ENCODE measurements around the gene OGFOD2.
"Not testable (repeated sequence)": the region's sequence is repeated elsewhere in the genome, so short reads cannot be mapped to it uniquely, and the experiment has no call there.

OGFOD2 gene

DNA sequence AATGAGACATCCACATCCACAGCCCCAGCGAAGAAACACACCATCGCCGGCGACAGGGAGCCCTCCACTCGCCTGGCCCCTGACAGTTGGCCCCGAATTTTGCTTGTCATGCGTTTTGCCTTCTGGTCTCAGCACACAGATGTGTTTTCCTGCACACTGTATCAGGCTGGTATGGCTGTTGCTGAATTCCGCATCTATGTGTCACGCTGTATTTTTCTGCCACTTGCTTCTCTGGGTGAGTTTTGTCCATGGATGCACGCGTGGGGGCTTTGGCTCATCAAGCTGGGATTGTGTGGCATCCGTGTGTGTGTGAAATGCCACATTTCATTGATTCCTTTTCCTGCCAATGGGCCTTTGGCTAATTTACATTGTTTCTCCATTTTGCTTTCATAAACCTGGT is 31.9 kb downstream of the OGFOD2 start:
- DNase-seq = no peak

DNA sequence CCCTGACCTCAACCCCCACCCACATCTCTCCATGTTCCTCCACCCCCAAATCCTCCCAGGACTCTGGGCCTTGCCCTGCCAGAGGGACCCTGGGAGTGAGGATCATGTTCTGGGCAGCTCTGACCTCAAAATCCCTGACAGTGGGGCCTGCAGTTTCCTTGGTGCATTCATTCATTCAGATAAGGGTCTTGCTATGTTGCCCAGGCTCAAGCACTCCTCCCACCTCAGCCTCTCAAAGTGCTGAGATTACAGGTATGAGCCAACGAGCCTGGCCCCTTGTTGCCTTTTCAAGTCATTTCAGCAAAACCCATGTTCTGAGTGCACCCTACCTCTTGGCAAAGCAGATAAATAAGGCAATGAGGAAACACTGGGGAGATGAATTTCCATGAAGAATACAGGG is 35.1 kb downstream of the OGFOD2 start:
- no peak for DNase-seq

DNA sequence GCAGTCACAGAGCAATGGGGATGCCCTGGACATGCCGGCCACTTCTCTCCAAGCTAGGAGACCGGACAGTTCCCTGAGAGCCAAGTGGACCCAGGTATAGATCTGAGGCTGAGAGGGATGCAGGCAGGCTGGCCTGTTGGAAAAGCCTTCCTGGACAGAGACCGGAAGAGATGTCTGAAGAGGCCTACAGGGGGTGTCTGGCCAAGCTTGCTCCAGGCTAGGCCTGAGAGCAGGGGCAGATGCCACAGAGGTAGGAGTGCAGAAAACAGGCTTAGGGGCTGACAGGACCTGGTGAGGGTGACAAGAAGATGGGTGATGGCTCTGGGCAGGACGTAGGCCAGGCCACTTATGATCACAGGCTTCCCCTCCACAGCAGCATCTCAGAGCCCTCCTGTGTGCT is 35.6 kb downstream of the OGFOD2 start:
- no peak for DNase-seq

DNA sequence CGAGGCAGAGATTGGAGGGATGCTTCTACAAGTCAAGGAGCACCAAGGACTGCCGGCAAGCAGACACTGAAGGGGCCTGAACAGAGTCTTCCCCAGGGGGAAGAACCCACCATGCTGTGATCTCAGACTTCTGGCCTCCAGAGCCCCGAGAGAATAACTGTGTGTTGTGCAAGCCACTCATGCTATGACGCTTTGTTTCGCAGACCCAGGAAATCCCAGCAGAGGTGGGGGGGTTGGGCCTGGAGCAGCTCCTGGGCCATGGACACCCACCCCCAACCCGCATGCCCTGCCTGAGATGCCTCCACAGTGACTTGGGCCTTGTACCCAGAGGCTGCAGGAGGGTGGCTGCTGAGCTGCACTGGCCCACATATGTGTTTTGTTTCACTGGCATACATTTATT is 36.7 kb downstream of the OGFOD2 start:
- no peak for DNase-seq

DNA sequence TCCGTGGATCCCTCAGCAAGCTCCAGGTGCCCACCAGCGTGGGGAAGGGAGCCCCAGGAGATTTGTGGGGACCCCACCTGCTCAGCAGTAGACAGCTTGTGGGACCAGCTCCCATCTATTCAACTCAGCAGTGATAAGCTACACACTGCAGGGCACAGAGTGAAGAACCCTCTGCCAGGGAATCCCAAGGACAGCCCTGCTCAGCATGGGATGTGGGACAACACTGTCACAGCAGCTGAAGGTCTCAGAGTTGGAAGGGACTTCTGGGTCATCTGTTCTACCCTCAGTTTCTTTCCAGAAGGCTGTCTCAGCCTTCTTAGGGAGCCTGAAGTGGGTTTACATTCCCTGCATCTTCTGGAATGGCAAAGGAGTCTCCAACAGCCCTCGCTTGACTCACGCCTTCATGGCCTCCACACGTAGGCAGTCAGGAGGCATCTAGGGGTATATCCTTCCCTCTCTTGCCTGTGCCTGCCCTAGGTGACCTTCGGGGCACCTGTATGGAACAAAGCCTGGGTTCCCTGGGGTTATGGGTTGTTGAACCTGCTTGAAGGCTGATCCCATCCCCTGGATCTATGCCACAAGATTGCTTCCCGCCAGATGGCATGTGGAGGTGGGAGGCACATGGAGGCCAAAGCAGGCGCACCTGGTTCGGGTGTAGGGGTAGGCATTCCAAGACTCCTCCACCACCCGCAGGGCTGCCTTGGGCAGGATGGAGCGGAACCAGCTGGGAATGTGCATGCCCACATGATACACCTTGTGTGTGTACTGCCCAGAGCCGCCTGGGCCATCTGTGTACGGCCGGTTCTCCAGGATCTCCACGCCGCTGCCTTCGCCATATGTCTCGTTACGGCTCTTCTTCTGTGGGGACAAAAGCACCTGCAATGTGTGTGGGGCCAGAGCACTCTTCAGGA is 38.4 kb downstream of the OGFOD2 start:
- no peak for DNase-seq

DNA sequence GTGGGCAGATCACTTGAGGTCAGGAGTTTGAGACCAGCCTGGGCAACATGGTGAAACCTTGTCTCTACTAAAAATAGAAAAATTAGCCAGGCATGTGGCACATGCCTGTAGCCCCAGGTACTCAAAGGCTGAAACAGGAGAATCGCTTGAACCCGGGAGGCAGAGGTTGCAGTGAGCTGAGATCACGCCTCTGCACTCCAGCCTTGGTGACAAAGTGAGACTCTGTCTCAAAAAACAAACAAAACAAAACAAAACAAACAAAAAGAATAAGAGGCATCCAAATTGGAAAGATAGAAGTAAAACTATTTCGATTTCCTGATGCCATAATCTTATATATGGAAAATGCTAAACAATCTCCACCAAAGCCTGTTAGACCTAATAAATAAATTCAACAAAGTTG is 39.4 kb downstream of the OGFOD2 start:
- not testable (repeated sequence) for DNase-seq

DNA sequence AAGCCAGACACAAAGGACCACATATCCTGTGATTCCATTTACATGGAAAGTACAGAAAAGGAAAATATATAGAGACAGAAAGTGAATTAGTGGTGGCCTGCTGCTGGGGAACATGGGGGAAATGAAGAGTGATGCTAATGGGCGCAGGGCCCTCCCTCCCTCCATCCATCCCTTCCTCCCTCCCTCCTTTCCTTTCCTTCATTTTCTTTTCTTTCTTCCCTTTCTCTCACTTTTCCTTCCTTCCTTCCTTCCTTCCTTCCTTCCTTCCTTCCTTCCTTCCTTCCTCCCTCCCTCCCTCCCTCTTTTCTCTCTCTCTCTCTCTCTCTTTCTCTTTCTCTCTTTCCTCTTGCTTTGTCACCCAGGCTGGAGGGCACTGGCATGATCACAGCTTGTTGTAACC is 42.7 kb downstream of the OGFOD2 start:
- no peak for DNase-seq

DNA sequence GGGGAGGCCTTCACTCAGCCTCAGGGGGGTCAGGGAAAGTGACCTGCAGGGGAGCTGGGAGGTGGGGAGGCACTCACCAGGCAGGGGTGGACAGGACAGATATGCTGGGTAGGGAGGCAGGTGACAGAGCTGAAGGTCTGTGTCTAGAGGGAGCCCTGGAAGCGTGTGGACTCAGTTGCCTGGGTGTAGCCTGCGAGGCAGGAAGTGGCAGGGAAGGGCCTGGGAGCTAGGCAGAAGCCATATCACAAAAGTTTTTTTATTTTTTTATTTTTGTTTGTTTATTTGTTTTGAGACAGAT is 44.7 kb downstream of the OGFOD2 start:
- no peak for DNase-seq

DNA sequence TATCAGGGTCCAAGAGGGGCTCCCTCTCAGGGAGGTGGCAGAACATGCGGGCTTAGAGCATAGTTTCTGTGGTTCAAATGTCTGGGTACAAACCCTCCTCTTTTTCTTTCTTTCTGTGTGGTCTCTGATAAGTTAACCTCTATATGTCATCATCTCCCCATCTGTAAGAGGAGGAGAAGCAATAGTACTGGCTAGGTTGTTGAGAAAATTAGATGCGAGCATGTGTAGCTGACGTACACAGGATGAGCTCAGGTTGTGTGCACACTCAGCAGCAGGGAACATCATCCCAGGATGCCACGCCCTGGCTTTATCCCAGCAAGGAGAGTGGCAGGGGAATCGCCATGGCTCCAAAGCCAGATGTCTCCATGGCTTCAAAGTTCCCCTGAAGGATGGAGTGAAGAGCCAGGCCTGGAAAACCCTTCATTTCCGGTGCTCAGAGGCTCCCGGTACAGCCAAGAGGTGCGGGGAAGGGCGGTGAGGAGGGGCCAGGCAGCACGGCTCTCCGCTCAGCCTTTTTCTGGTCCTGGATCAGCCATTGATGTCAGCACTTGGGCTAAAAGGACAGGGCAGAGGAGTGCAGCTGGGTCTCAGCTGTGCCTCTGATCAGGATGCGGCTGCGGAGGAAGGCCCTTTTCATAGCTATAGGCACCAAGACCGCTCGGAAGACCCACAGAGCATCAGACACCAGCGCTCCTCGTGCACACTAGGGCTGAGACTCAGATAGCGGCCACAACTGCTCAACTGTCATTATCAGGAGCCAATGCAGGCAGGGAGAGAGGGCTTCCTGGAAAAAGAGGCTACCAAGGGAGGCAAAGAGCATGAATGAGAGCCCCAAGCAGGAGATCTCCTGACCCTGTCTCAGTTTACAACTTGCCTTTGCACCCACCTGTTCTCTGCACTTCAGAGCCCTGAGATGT is 46.9 kb downstream of the OGFOD2 start:
- no peak for DNase-seq

DNA sequence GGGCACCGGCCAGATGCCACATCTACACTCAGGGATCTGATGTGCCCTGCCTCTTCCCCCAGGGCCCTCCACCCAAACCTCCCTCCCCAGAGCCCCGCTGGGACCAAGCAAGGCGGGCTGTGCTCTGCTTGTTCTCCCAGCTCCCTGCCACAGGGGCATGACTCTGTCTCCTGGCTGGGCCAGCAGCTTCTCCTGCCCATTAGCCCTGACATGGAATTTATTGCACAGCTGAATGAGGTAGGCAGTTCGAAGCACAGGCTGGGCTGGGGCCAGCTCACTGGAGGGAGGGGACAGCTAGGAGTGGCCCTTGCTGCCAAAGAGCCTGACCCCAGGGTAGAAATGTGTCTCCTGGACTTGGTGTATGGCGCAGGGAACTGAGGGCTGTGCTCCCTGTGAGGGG is 47.8 kb downstream of the OGFOD2 start:
- DNase-seq = no peak

DNA sequence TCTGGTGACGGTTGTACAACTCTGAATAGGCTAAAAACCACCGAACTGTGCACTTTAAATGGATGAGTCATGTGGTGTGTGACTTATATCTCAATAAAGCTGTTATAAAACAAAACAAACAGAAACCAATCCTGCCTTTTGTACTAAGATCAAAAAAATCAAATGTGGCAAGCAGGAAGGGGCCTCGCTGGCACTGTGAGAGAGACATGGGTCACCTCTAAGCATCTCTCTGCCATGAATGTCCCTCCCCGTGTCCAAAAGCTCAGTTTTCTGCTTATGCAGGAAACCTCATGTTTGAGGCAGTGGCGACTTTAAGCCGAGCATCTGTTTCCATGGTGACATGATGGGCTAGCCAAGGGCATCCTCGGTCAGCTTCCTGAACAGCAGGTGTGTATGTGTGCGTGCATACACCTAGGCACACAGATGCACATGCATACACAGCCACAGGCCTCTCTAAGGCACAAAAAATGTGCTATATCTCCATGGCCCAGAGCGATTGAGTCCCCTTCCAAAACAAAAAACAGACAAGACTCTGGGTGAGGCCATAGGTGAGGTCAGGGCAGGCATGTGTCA is 49.9 kb downstream of the OGFOD2 start:
- peak; percentile 40 for DNase-seq

DNA sequence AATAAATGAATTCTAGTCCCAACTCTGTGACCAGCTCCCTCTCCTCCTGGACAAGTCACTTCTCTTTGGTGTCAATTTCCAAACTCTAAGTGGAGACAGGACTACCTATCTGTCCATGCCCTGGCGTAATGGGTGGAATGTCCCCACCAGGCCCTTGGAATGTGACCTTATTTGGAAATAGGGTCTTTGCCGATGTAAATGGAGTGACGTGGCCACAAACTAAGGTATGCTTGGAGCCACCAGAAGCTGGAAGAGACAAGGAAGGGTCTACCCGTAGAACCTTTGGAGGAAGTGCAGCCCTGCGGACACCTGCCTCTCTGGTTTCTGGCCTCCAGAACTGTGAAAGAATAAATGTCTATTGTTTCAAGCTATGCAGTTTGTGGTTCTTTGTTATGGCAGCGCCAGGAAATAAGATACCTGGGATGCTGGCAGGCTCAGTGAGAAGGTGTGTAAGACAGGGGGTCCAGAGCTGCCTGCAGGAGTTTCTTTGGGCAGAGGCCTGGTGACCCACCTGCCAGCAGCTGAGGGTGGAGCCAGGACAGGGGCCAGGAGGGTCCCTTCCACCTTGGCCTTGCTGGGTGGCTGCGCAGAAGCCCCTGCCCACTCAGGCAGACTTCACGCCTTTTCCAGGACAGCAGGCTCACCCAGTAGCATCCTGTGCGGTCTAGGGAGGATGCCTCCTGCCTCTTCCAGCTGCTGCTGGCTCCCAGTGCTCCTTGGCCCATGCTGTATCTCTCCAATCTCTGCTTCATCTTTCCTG is 51.2 kb downstream of the OGFOD2 start:
- no peak for DNase-seq

DNA sequence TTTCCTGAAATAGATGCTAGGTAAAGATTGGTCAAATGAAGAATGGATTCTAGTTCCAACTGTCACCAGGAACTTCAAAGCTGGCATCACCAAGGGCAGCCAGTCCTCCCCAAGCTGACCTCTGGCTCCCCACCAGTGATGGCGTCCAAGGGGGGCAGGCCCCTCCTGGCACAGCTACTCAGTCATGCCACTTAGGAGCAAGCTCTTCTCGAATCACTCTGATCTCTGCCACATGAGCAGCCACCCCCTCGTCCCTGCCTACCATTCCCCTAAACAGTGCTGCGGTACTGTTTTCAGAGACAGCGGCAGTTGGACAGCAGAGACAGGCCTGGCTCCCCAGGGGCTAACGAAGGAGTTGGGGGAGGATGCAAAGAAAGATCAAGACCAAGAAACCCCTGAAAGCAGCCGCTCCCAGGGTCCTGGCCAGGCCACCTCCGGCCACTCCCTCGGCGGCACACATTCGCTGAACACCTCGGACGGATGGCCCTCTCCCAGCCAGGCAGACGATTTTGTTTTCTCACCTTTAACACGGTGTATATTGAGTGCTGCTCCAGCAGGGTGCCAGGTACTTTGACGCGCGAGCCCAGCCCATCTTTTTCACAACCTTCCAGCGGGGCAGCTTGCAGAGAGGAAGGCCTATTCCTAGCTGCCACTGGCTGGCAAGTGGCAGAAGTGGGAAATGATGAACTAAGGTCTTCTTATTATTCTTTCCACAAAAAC is 52.8 kb downstream of the OGFOD2 start:
- no peak for DNase-seq

DNA sequence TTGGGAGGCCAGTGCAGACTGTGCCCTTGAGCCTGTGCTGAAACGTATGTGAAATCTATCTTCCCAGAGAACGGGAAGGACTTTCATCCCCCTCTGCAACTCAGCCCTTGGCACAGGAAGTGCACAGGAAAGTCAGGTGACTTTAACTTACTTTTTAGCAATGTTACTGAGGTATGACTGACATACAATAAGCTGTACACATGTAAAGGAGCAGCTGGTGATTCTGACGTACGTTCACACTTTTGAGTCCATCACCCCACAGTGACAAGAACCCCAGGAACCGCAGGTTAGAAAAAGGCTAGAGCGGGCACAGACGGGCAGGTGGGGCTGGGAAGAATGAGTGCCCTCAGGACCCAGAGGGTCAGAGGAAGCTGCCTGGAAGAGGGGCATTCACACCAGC is 53.4 kb downstream of the OGFOD2 start:
- no peak for DNase-seq

DNA sequence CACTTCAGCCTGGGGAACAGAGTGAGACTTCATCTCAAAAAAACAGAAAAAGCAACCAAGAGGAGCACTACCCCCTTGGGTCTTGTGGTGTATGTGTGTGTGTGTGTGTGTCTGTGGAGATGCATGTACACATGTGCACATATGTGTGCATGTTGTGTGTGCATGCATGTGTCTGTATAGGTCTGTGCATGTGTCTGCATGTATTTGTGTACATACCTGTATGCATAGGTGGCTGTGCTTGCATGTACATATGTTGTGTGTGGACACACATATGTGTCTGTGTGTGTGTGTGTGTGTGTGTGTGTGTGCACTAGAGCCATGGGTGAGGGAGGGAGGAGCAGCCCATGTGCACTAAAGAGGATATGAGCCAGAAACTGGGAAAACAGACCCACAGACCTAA is 54.5 kb downstream of the OGFOD2 start:
- DNase-seq = no peak
